HCEC 1CT (cell line): ENCODE data around the gene PSMB3.
"Not testable (repeated sequence)": the region's sequence is repeated elsewhere in the genome, so short reads cannot be mapped to it uniquely, and the experiment has no call there.

ENCODE experiments used
- DNase-seq: peaks from one replicate; pipeline ENCODE4 v3.0.0-alpha.2; 2017

Gene PSMB3

GRCh38 chr17:38750044-38750311 is 2.6 kb upstream of the PSMB3 start:
- DNase-seq: no peak

GRCh38 chr17:38750312-38751121 is 2.0 kb upstream of the PSMB3 start:
- no peak for DNase-seq

- DNase-seq: peak; percentile 6
Observed at GRCh38 chr17:38751144-38751807, 1.3 kb upstream of the PSMB3 start.

GRCh38 chr17:38751808-38752307 is 683 bp upstream of the PSMB3 start:
- DNase-seq: peak; percentile 71

- no peak for DNase-seq
Observed at GRCh38 chr17:38753071-38753506, 548 bp downstream of the PSMB3 start.

- DNase-seq: peak; percentile 19
Observed at GRCh38 chr17:38761612-38762011, 9.1 kb downstream of the PSMB3 start.

GRCh38 chr17:38762231-38762630 is 9.7 kb downstream of the PSMB3 start:
- DNase-seq: no peak

- no peak for DNase-seq
Observed at GRCh38 chr17:38766341-38766740, 13.8 kb downstream of the PSMB3 start.

GRCh38 chr17:38768417-38768816 is 15.9 kb downstream of the PSMB3 start:
- no peak for DNase-seq

GRCh38 chr17:38773258-38773657 is 20.7 kb downstream of the PSMB3 start:
- DNase-seq: no peak

- DNase-seq: no peak
Observed at GRCh38 chr17:38777641-38778250, 25.2 kb downstream of the PSMB3 start.

- no peak for DNase-seq
Observed at GRCh38 chr17:38779965-38780752, 27.6 kb downstream of the PSMB3 start.

- DNase-seq: no peak
Observed at GRCh38 chr17:38783227-38783626, 30.7 kb downstream of the PSMB3 start.

GRCh38 chr17:38786372-38786771 is 33.8 kb downstream of the PSMB3 start:
- no peak for DNase-seq

- not testable (repeated sequence) for DNase-seq
Observed at GRCh38 chr17:38787999-38788398, 35.5 kb downstream of the PSMB3 start.

- peak; percentile 55 for DNase-seq
Observed at GRCh38 chr17:38789185-38789584, 36.6 kb downstream of the PSMB3 start.

GRCh38 chr17:38790148-38790707 is 37.7 kb downstream of the PSMB3 start:
- not testable (repeated sequence) for DNase-seq

GRCh38 chr17:38791162-38791561 is 38.6 kb downstream of the PSMB3 start:
- DNase-seq: no peak

- DNase-seq: no peak
Observed at GRCh38 chr17:38794221-38794620, 41.7 kb downstream of the PSMB3 start.

- DNase-seq: no peak
Observed at GRCh38 chr17:38796451-38797157, 44.1 kb downstream of the PSMB3 start.

GRCh38 chr17:38797158-38797490 is 44.6 kb downstream of the PSMB3 start:
- DNase-seq: peak; percentile 30

GRCh38 chr17:38797828-38798227 is 45.3 kb downstream of the PSMB3 start:
- no peak for DNase-seq
